Measurements from ENCODE around the gene UNC13B. TPM values are rescaled to one million over a fixed set of nuclear protein-coding genes. Genes with fewer than 3 reads are reported as not detected.

Gene UNC13B
- total and polyA plus RNA-seq, 2 of the 8 experiments (the other 6 are each of a cell fraction or from before 2014, with no cell fraction given): 23.1 to 51.7 TPM

DNA sequence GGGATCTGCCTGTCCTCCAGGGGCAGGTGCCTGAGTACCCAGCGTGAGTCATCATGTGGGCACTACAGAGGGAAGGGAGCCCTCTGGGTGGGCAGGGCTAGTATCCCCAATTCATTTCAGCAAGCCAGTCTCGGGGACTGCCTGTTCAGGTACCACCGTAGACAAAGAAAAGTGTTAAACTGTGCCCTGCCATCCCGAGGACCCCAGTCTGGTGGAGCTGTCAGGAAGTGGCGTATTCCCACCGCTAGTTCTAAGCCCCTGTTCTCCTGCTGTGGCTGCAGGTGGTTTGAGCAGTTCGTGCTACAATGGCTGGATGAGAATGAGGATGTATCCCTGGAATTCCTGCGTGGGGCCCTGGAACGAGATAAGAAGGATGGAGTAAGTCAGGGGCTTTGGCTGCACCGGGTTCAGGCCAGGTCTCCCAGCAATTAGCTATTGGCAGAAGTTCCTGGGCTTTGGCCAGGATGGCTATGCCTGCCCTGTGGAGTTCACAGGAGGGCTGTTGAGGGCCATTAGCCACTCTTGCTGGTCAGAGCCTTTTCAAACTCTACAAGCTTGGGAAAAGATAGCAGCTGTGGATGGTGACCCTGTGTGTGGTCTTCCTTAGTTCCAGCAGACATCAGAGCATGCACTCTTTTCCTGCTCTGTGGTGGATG is 234.9 kb downstream of the UNC13B start (continued):
- no peak for TF ChIP-seq EZH2 (IDR thresholded peaks at IDR 0.05; ENCODE audit: low read depth, low read length, severe bottlenecking)
- TF ChIP-seq SIN3A (conservative IDR thresholded peaks at IDR 0.05 in 1 of 2, IDR thresholded peaks at IDR 0.05 in 1 of 2; ENCODE audit: low read depth in 1 of 2, low read length in 2 of 2): no peak
- no peak for TF ChIP-seq GABPA (IDR thresholded peaks at IDR 0.05; ENCODE audit: borderline replicate concordance, insufficient read depth, low read length)
- no peak for TF ChIP-seq KDM1A (IDR thresholded peaks at IDR 0.05; ENCODE audit: borderline replicate concordance, low read length)
- no peak for TF ChIP-seq KDM5A (IDR thresholded peaks at IDR 0.05; ENCODE audit: low read length)
- no peak for TF ChIP-seq RAD21 (IDR thresholded peaks at IDR 0.05 in 1 of 2, conservative IDR thresholded peaks at IDR 0.05 in 1 of 2; ENCODE audit: low read depth in 2 of 2, low read length in 2 of 2)
